Cardiac muscle cell (in vitro differentiated cells and primary cell): ENCODE data around the gene COL23A1. TPM values are rescaled to one million over a fixed set of nuclear protein-coding genes. Genes with fewer than 3 reads are reported as not detected.

Source experiments
- DNase-seq, 2 donors: peaks; one replicate each; pipeline versions ENCODE4 v3.0.0 to v3.0.0-alpha.2; 2010 to 2017; ENCODE audit warnings: low read depth in 1 of 2, low spot score in 1 of 2
- H3K27ac ChIP-seq: fragments of 200-600 bp; sonication (generic); 2 replicates; pipeline ENCODE4 v1.5.1; 2016
- H3K27me3 ChIP-seq: fragments of 200-600 bp; sonication (generic); 2 replicates; pipeline ENCODE4 v1.6.0; 2016; ENCODE audit warnings: control low read depth
- H3K36me3 ChIP-seq: fragments of 200-600 bp; sonication (generic); 2 replicates; pipeline ENCODE4 v1.5.1; 2016; ENCODE audit warnings: control low read depth
- H3K4me1 ChIP-seq: fragments of 200-600 bp; sonication (generic); 2 replicates; pipeline ENCODE4 v1.8.1; 2017; ENCODE audit warnings: low read depth, mild to moderate bottlenecking, mixed run types
- H3K4me3 ChIP-seq: fragments of 200-600 bp; sonication (generic); 2 replicates; pipeline ENCODE4 v1.5.1; 2016; ENCODE audit warnings: mild to moderate bottlenecking
- H3K9me3 ChIP-seq: fragments of 200-600 bp; sonication (generic); 2 replicates; pipeline ENCODE4 v1.5.1; 2017; ENCODE audit warnings: low read depth, mild to moderate bottlenecking, control low read depth
- CTCF ChIP-seq: IDR thresholded peaks from 2 replicates; pipeline ENCODE4 v1.5.1; 2012; ENCODE audit warnings: low read depth, mild to moderate bottlenecking, low read length
- polyA plus RNA-seq: library from polyadenylated mRNA; unstranded; fragments of >200 nt; fragmentation: Nextera tagmentation; extraction: Ambion mirVana; gene quantifications from 2 replicates; pipeline ENCODE4 v1.2.1, GENCODE V29; 2016
- total RNA-seq: library from RNA; depleted of rRNA; stranded (reverse); fragments of >200 nt; gene quantifications from 2 replicates; pipeline ENCODE4 v1.2.3, GENCODE V29; 2016

COL23A1 gene
- total and polyA plus RNA-seq, 2 experiments from 2014 or later: 28.9 to 43.0 TPM

DNA sequence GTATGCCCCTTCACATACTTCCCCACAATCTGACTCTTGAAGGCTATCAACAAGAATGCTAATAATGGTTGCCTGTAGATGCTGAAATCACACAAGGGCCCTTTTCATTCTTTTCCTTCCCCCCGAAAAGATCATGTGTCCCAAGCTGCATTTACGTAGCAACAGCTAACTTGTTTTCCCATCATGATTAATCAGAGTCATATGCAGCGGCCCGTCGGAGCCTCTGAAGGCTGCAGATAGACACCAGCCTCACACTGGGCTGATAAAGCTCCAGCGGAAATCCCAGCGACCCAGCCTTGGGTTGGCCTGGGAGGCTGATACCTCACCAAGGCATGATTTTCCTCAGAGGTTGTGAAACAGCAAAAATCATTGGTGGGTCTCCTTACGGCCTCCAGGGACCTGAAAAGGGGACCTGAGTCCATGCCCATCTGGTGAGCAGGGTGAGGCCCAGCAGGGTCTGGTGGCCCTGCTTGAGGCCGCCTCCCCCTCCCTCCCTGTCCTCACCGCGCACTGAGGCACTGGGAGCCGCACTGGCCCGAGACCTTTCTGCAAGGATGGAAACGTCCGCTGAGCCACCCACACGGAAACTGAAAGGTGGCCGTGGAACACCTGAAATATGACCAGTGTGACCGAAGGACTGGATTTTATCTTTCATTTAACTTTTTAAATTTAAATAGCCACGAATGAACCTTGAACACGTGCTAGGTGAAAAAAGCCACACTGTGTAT is 243.4 kb downstream of the COL23A1 start:
- Histone ChIP-seq H3K36me3 (no peaks in the 10 kb centered on the region), H3K4me1 (no peaks in the 10 kb centered on the region), H3K27me3 (no peaks in the 10 kb centered on the region), H3K4me3 (no peak overlapping the region), H3K9me3 (no peaks in the 10 kb centered on the region), H3K27ac (no peak overlapping the region)
- DNase-seq: no peak
- no peak for TF ChIP-seq CTCF

DNA sequence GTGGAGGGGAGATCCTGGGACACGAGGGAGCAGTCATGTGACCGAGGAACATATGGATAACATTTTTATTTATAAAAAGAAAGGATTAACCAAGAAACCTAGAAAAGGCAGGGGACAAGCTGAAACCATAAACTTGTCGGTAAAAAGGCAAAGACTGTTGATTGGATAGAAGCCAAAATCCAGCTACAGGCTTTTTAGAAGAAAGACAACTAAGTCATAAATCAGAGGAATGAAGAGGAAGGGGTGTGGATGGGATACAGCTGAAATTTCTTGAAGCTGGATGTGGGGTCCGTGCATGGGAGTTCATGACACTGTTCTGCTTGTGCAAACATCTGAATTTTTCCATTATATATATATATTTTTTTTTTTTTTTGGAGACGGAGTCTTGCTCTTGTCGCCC is 246.9 kb downstream of the COL23A1 start:
- H3K27ac ChIP-seq: no peak overlapping the region
- no peak for TF ChIP-seq CTCF
- no peak for DNase-seq
- H3K36me3 ChIP-seq: no peaks in the 10 kb centered on the region
- no peaks in the 10 kb centered on the region for H3K4me1 ChIP-seq
- H3K27me3 ChIP-seq: no peaks in the 10 kb centered on the region
- H3K4me3 ChIP-seq: no peak overlapping the region
- no peaks in the 10 kb centered on the region for H3K9me3 ChIP-seq

DNA sequence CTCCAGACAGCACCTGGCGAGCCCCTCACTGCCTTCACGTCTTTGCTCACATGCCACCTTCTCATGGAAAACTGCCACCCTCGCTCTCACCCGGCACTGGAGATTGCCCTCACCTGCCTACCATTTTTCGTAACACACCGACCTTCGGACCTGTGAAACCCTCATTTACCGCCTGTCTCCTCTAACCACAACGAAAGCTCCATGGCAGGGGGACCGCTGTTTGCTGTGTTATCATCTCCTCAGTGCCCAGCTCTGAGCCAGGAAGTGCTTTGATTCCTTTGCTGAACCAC is 248.4 kb downstream of the COL23A1 start:
- H3K36me3 ChIP-seq: no peaks in the 10 kb centered on the region
- H3K27me3 ChIP-seq: no peaks in the 10 kb centered on the region
- no peak overlapping the region for H3K27ac ChIP-seq
- no peak for DNase-seq
- no peak for TF ChIP-seq CTCF
- H3K9me3 ChIP-seq: no peaks in the 10 kb centered on the region
- H3K4me1 ChIP-seq: peaks cover 5% of the 10 kb centered on the region
- H3K4me3 ChIP-seq: no peak overlapping the region

DNA sequence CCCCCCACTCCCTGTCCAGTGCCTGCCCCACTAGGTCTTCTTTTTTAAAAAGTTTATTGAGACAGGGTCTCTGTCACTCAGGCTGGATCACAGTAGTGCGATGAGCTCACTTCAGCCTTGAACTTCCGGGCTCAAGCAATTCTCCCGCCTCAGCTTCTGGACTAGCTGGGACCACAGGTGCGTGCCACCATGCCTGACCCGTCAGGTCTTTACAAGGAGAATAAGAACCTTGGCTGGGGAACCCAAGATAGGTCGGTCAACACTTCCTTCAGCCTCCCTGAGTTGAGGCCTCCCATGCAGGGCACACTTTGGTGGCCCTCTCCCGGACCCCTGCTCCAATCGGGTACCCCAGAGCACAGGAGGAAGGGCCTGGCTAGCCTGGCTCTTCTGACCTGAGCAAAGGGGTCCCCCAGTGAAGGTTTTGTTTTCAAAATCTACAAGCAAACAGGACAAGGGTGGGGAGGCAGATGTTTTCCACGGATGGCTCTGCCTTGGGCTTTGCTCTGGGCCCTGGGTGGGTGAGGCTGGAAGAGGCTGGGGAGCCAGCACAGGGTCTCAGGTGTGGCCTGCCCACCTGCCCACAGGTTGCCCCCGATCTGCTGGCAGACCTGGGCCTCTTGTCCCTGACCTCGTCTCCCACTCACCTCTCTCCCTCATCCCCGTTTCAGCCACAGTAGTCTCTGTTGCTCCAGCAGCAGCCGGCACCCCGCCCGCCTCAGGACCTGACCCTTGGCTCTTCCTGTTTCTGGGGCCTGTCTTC is 248.9 kb downstream of the COL23A1 start:
- H3K36me3 ChIP-seq: no peaks in the 10 kb centered on the region
- H3K27me3 ChIP-seq: no peaks in the 10 kb centered on the region
- peaks cover 5% of the 10 kb centered on the region for H3K4me1 ChIP-seq
- H3K9me3 ChIP-seq: no peaks in the 10 kb centered on the region
- DNase-seq: no peak
- H3K27ac ChIP-seq: no peak overlapping the region
- no peak overlapping the region for H3K4me3 ChIP-seq
- no peak for TF ChIP-seq CTCF

DNA sequence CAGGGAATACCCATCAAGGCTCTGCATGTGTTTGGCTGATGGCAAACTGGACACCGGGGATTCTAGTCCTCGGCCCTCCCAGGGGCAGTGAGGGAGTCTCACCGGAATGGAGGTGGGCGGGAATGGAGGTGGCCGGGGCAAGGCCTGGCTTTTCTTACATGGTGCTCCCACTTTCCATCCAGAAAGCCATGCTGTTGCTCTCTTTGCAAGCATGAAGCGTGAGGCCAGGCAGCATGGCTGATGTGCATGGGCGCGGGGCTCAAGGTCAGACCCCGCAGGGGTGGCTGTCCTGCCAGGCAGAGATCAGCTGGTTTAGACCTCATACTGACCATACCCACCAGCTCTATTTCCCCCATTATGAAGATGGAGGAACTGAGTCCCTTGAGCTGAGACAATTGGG is 249.6 kb downstream of the COL23A1 start:
- Histone ChIP-seq H3K4me1 (peaks cover 5% of the 10 kb centered on the region), H3K36me3 (no peaks in the 10 kb centered on the region), H3K27ac (no peak overlapping the region), H3K4me3 (no peak overlapping the region), H3K27me3 (no peaks in the 10 kb centered on the region), H3K9me3 (no peaks in the 10 kb centered on the region)
- no peak for DNase-seq
- TF ChIP-seq CTCF: no peak
